IPS-20b (cell line): Measurements from ENCODE around the gene SMIM8.

Experiments used
- H3K27ac ChIP-seq: one replicate; pipeline ENCODE4 v1.5.1; 2013; ENCODE audit warnings: low read length
- H3K27me3 ChIP-seq: 2 replicates; pipeline ENCODE4 v1.6.1; 2013; ENCODE audit warnings: mild to moderate bottlenecking, low read length, inconsistent platforms; ENCODE audit not compliant: insufficient read depth
- H3K36me3 ChIP-seq: 2 replicates; pipeline ENCODE4 v1.6.1; 2013; ENCODE audit warnings: low read depth, mild to moderate bottlenecking, inconsistent platforms, low read length, moderate library complexity; ENCODE audit not compliant: insufficient read depth
- H3K4me1 ChIP-seq: 2 replicates; pipeline ENCODE4 v1.6.1; 2013; ENCODE audit warnings: mild to moderate bottlenecking, control low read depth, inconsistent platforms, low read length, moderate library complexity; ENCODE audit not compliant: insufficient read depth
- H3K4me3 ChIP-seq: 2 replicates; pipeline ENCODE4 v1.5.1; 2013; ENCODE audit warnings: mild to moderate bottlenecking, low read length, inconsistent platforms
- H3K9ac ChIP-seq: 2 replicates; pipeline ENCODE4 v1.6.1; 2013; ENCODE audit warnings: low read depth, mild to moderate bottlenecking, inconsistent platforms, low read length, moderate library complexity
- H3K9me3 ChIP-seq: 2 replicates; pipeline ENCODE4 v1.6.1; 2013; ENCODE audit warnings: mild to moderate bottlenecking, low read depth, low read length, inconsistent platforms; ENCODE audit not compliant: insufficient read depth

Gene SMIM8

GRCh38 chr6:87322304-87323212 is at the start of gene SMIM8:
TSS of gene SMIM8 (plus strand) at chr6:87322588. CDS start at chr6:87337032, 14,444 bp downstream.
- peak within 1 kb of the TSS; percentile 91 for H3K4me3 ChIP-seq
- H3K9me3 ChIP-seq: no peaks in the 10 kb centered on the region
- no peaks in the 10 kb centered on the region; the same call in 1 of the 2 replicates for H3K4me1 ChIP-seq
- H3K27me3 ChIP-seq: no peaks in the 10 kb centered on the region
- no peaks in the 10 kb centered on the region for H3K36me3 ChIP-seq
- no peak within 1 kb of the TSS for H3K27ac ChIP-seq
- H3K9ac ChIP-seq: peak within 1 kb of the TSS; percentile 99

- H3K27ac ChIP-seq: no peak overlapping the region
- no peak overlapping the region for H3K4me3 ChIP-seq
- H3K4me1 ChIP-seq: no peaks in the 10 kb centered on the region
- no peaks in the 10 kb centered on the region for H3K36me3 ChIP-seq
- H3K9me3 ChIP-seq: no peaks in the 10 kb centered on the region
- H3K27me3 ChIP-seq: no peaks in the 10 kb centered on the region
- no peak overlapping the region for H3K9ac ChIP-seq
Measured at GRCh38 chr6:87274660-87275274, 47.6 kb upstream of the SMIM8 start.

GRCh38 chr6:87276624-87277023 is 45.8 kb upstream of the SMIM8 start:
- no peaks in the 10 kb centered on the region for H3K27me3 ChIP-seq
- H3K9ac ChIP-seq: no peak overlapping the region
- H3K4me3 ChIP-seq: no peak overlapping the region
- no peaks in the 10 kb centered on the region for H3K4me1 ChIP-seq
- H3K27ac ChIP-seq: no peak overlapping the region
- no peaks in the 10 kb centered on the region for H3K36me3 ChIP-seq
- no peaks in the 10 kb centered on the region for H3K9me3 ChIP-seq

GRCh38 chr6:87277123-87277522 is 45.3 kb upstream of the SMIM8 start:
- Histone ChIP-seq H3K4me1 (no peaks in the 10 kb centered on the region), H3K27me3 (no peaks in the 10 kb centered on the region), H3K4me3 (no peak overlapping the region), H3K9ac (no peak overlapping the region), H3K9me3 (no peaks in the 10 kb centered on the region), H3K36me3 (no peaks in the 10 kb centered on the region), H3K27ac (no peak overlapping the region)

- no peak overlapping the region for H3K9ac ChIP-seq
- H3K27ac ChIP-seq: no peak overlapping the region
- no peak overlapping the region for H3K4me3 ChIP-seq
- H3K4me1 ChIP-seq: no peaks in the 10 kb centered on the region
- no peaks in the 10 kb centered on the region for H3K27me3 ChIP-seq
- no peaks in the 10 kb centered on the region for H3K9me3 ChIP-seq
- no peaks in the 10 kb centered on the region for H3K36me3 ChIP-seq
Measured at GRCh38 chr6:87279196-87279595, 43.2 kb upstream of the SMIM8 start.

GRCh38 chr6:87281426-87281825 is 41.0 kb upstream of the SMIM8 start:
- no peak overlapping the region for H3K4me3 ChIP-seq

GRCh38 chr6:87282743-87283142 is 39.6 kb upstream of the SMIM8 start:
- Histone ChIP-seq H3K27me3 (no peaks in the 10 kb centered on the region), H3K9me3 (no peaks in the 10 kb centered on the region), H3K27ac (no peak overlapping the region), H3K9ac (no peak overlapping the region), H3K4me1 (no peaks in the 10 kb centered on the region), H3K36me3 (no peaks in the 10 kb centered on the region), H3K4me3 (no peak overlapping the region)

More at GRCh38 chr6:87281426-87281825, 41.0 kb upstream of the SMIM8 start:
- H3K36me3 ChIP-seq: no peaks in the 10 kb centered on the region
- H3K9ac ChIP-seq: no peak overlapping the region
- H3K9me3 ChIP-seq: no peaks in the 10 kb centered on the region
- no peak overlapping the region for H3K27ac ChIP-seq
- no peaks in the 10 kb centered on the region for H3K4me1 ChIP-seq
- no peaks in the 10 kb centered on the region for H3K27me3 ChIP-seq

GRCh38 chr6:87283461-87283860 is 38.9 kb upstream of the SMIM8 start:
- Histone ChIP-seq H3K4me1 (no peaks in the 10 kb centered on the region), H3K9me3 (no peaks in the 10 kb centered on the region), H3K4me3 (no peak overlapping the region), H3K27me3 (no peaks in the 10 kb centered on the region), H3K9ac (no peak overlapping the region), H3K36me3 (no peaks in the 10 kb centered on the region), H3K27ac (no peak overlapping the region)

GRCh38 chr6:87287251-87287650 is 35.1 kb upstream of the SMIM8 start:
- no peak overlapping the region for H3K27ac ChIP-seq
- no peaks in the 10 kb centered on the region for H3K9me3 ChIP-seq
- no peak overlapping the region for H3K9ac ChIP-seq
- H3K36me3 ChIP-seq: no peaks in the 10 kb centered on the region
- H3K27me3 ChIP-seq: no peaks in the 10 kb centered on the region
- H3K4me1 ChIP-seq: no peaks in the 10 kb centered on the region
- no peak overlapping the region for H3K4me3 ChIP-seq

GRCh38 chr6:87289571-87289970 is 32.8 kb upstream of the SMIM8 start:
- Histone ChIP-seq H3K27me3 (no peaks in the 10 kb centered on the region), H3K36me3 (no peaks in the 10 kb centered on the region), H3K9ac (no peak overlapping the region), H3K4me3 (no peak overlapping the region), H3K27ac (no peak overlapping the region), H3K9me3 (no peaks in the 10 kb centered on the region), H3K4me1 (no peaks in the 10 kb centered on the region)

- no peak overlapping the region for H3K27ac ChIP-seq
Measured at GRCh38 chr6:87291883-87292282, 30.5 kb upstream of the SMIM8 start.

GRCh38 chr6:87293526-87293925 is 28.9 kb upstream of the SMIM8 start:
- Histone ChIP-seq H3K27me3 (no peaks in the 10 kb centered on the region), H3K36me3 (no peaks in the 10 kb centered on the region), H3K9me3 (no peaks in the 10 kb centered on the region), H3K4me1 (no peaks in the 10 kb centered on the region), H3K27ac (no peak overlapping the region), H3K9ac (no peak overlapping the region), H3K4me3 (no peak overlapping the region)

More at GRCh38 chr6:87291883-87292282, 30.5 kb upstream of the SMIM8 start:
- Histone ChIP-seq H3K9me3 (no peaks in the 10 kb centered on the region), H3K4me3 (no peak overlapping the region), H3K27me3 (no peaks in the 10 kb centered on the region), H3K36me3 (no peaks in the 10 kb centered on the region), H3K4me1 (no peaks in the 10 kb centered on the region), H3K9ac (no peak overlapping the region)
